ENCODE measurements around the gene CCDC60. TPM values are rescaled to one million over a fixed set of nuclear protein-coding genes. Genes with fewer than 3 reads are reported as not detected.

Gene CCDC60
- polyA plus RNA-seq, 3 donors = not detected

- Mint-ChIP-seq H3K36me3 (no peaks in the 10 kb centered on the region), H3K9me3 (no peaks in the 10 kb centered on the region), H3K4me1 (no peaks in the 10 kb centered on the region), H3K27ac (no peak overlapping the region), H3K4me3 (no peak overlapping the region), H3K27me3 (ENCODE audit: low read depth in 3 of 3) (peaks cover 2 to 3% (median 2%) of the 10 kb centered on the region in 3 donors)
- intact Hi-C loops (cut with micrococcal nuclease) = no loop called here
- Histone ChIP-seq H3K27me3 (ENCODE audit: control insufficient read depth in 2 of 2, insufficient read depth in 2 of 2, low read length in 2 of 2) (no peaks in the 10 kb centered on the region), H3K4me3 (replicated peaks in 1 of 3; ENCODE audit: low read depth in 2 of 3, low read length in 3 of 3) (no peak overlapping the region), H4K20me1 (ENCODE audit: insufficient read depth, low read length) (no peaks in the 10 kb centered on the region), H3K4me1 (ENCODE audit: control insufficient read depth in 1 of 2, insufficient read depth in 2 of 2, low read length in 2 of 2) (no peaks in the 10 kb centered on the region), H3K79me2 (ENCODE audit: insufficient read depth, low read length) (no peaks in the 10 kb centered on the region), H2AFZ (ENCODE audit: insufficient read depth, low read depth, low read length, poor library complexity, severe bottlenecking) (no peak overlapping the region), H3K9me3 (replicated peaks in 1 of 2; ENCODE audit: control insufficient read depth in 1 of 2, insufficient read depth in 1 of 2, low read length in 2 of 2) (no peaks in the 10 kb centered on the region), H3K36me3 (replicated peaks in 1 of 2; ENCODE audit: control insufficient read depth in 1 of 2, insufficient read depth in 2 of 2, low read length in 2 of 2) (no peaks in the 10 kb centered on the region), H3K4me2 (replicated peaks; ENCODE audit: extremely low read depth, low read length, poor library complexity, severe bottlenecking) (no peak overlapping the region), H3K9ac (ENCODE audit: insufficient read depth, low read length, poor library complexity, severe bottlenecking) (no peak overlapping the region), H3K27ac (ENCODE audit: low read depth in 1 of 2, low read length in 2 of 2) (no peak overlapping the region)
- no peak for DNase-seq
- no CpG with 5 or more reads among the region's 1 CpG for WGBS (ENCODE audit: insufficient coverage)
- no peak for TF ChIP-seq CTCF (IDR thresholded peaks at IDR 0.05)
Observed at GRCh38 chr12:119547001-119547400, 212.5 kb downstream of the CCDC60 start.

- H4K20me1 ChIP-seq (ENCODE audit: insufficient read depth, low read length) = no peaks in the 10 kb centered on the region
- no peak overlapping the region for H3K27ac ChIP-seq (ENCODE audit: low read depth in 1 of 2, low read length in 2 of 2)
- Mint-ChIP-seq H3K4me3 (no peak overlapping the region), H3K27me3 (ENCODE audit: low read depth in 3 of 3) (peaks cover 0 to 5% (median 4%) of the 10 kb centered on the region in 3 donors), H3K36me3 (no peaks in the 10 kb centered on the region), H3K4me1 (no peaks in the 10 kb centered on the region), H3K9me3 (peaks cover 0 to 3% (median 2%) of the 10 kb centered on the region in 7 donors), H3K27ac (no peak overlapping the region)
- H3K36me3 ChIP-seq (replicated peaks in 1 of 2; ENCODE audit: control insufficient read depth in 1 of 2, insufficient read depth in 2 of 2, low read length in 2 of 2) = no peaks in the 10 kb centered on the region
- no peaks in the 10 kb centered on the region for H3K79me2 ChIP-seq (ENCODE audit: insufficient read depth, low read length)
- WGBS (ENCODE audit: insufficient coverage) = no CpG with 5 or more reads among the region's 1 CpG
- no peak overlapping the region for H3K4me3 ChIP-seq (replicated peaks in 1 of 3; ENCODE audit: low read depth in 2 of 3, low read length in 3 of 3)
- H2AFZ ChIP-seq (ENCODE audit: insufficient read depth, low read depth, low read length, poor library complexity, severe bottlenecking) = no peak overlapping the region
- no peak for DNase-seq
- no peak for TF ChIP-seq CTCF (IDR thresholded peaks at IDR 0.05)
- H3K9me3 ChIP-seq (replicated peaks in 1 of 2; ENCODE audit: control insufficient read depth in 1 of 2, insufficient read depth in 1 of 2, low read length in 2 of 2) = no peaks in the 10 kb centered on the region
- no peaks in the 10 kb centered on the region for H3K27me3 ChIP-seq (ENCODE audit: control insufficient read depth in 2 of 2, insufficient read depth in 2 of 2, low read length in 2 of 2)
- H3K4me1 ChIP-seq (ENCODE audit: control insufficient read depth in 1 of 2, insufficient read depth in 2 of 2, low read length in 2 of 2) = no peaks in the 10 kb centered on the region
- no peak overlapping the region for H3K9ac ChIP-seq (ENCODE audit: insufficient read depth, low read length, poor library complexity, severe bottlenecking)
- intact Hi-C loops (cut with micrococcal nuclease) = no loop called here
- no peak overlapping the region for H3K4me2 ChIP-seq (replicated peaks; ENCODE audit: extremely low read depth, low read length, poor library complexity, severe bottlenecking)
Observed at GRCh38 chr12:119556854-119557253, 222.3 kb downstream of the CCDC60 start.

Data from CD14-positive monocyte (primary cell).